Uterus (tissue), 4 donors: Measurements from ENCODE around the gene BGN. TPM values are rescaled to one million over a fixed set of nuclear protein-coding genes. Genes with fewer than 3 reads are reported as not detected.

Experiments
- DNase-seq, 2 donors: peaks; one replicate each; pipeline ENCODE4 v3.0.0-alpha.2; 2019 to 2020
- H3K27ac ChIP-seq, 2 donors: fragments of 200-600 bp; sonication (generic); 1 replicate in 1 of 2; 2 replicates in 1 of 2; pipeline ENCODE4 v1.5.1; 2016 to 2018
- H3K27me3 ChIP-seq, 2 donors: fragments of 200-600 bp; sonication (generic); one replicate each; pipeline ENCODE4 v1.5.1; 2018 to 2019; ENCODE audit warnings: control low read depth in 1 of 2
- H3K36me3 ChIP-seq, 2 donors: fragments of 200-600 bp; sonication (generic); one replicate each; pipeline ENCODE4 v1.5.1; 2019; ENCODE audit warnings: control low read depth in 1 of 2
- H3K4me1 ChIP-seq, 2 donors: fragments of 200-600 bp; sonication (generic); one replicate each; pipeline ENCODE4 v1.5.1; 2018 to 2019; ENCODE audit warnings: control low read depth in 1 of 2
- H3K4me3 ChIP-seq, 2 donors: fragments of 200-600 bp; sonication (generic); 1 replicate in 1 of 2; 2 replicates in 1 of 2; pipeline ENCODE4 v1.5.1; 2018 to 2019; ENCODE audit warnings: mild to moderate bottlenecking in 1 of 2
- H3K9me3 ChIP-seq, 2 donors: fragments of 200-600 bp; sonication (generic); one replicate each; pipeline ENCODE4 v1.5.1; 2019; ENCODE audit warnings: control low read depth in 1 of 2
- CTCF ChIP-seq, 4 experiments: fragments of 200-600 bp in 2 of 4; fragments of 450-650 bp in 2 of 4; sonication (generic) in 2 of 4; IDR thresholded peaks; one replicate each; pipeline ENCODE4 v1.5.1; 2016 to 2019; ENCODE audit warnings: antibody characterized with exemption in 4 of 4, mild to moderate bottlenecking in 2 of 4, moderate library complexity in 1 of 4
- POLR2A ChIP-seq, 2 donors: fragments of 450-650 bp; IDR thresholded peaks; one replicate each; pipeline ENCODE4 v1.6.1; 2016; ENCODE audit warnings: antibody characterized with exemption in 2 of 2, mild to moderate bottlenecking in 1 of 2, moderate library complexity in 1 of 2
- intact Hi-C: fragments of 100-400 bp; cut with DNase I; formaldehyde crosslinking; loops from one replicate; pipeline ENCODE4 v1.15.1; 2023; ENCODE audit warnings: low total_unique reads
- total RNA-seq, 4 donors: library from RNA; depleted of rRNA in 3 of 4; stranded (reverse); fragments of >200 nt in 3 of 4; gene quantifications; one replicate each; pipeline versions ENCODE4 v1.1.0 to v1.2.4, GENCODE V29; 2014 to 2023
- donor health status: DM: yes; HTN: yes; CAD: no.

Gene BGN
- total RNA-seq, 4 donors from 2014 or later, result 36.8 to 91.5 (median 50.0) TPM

DNA sequence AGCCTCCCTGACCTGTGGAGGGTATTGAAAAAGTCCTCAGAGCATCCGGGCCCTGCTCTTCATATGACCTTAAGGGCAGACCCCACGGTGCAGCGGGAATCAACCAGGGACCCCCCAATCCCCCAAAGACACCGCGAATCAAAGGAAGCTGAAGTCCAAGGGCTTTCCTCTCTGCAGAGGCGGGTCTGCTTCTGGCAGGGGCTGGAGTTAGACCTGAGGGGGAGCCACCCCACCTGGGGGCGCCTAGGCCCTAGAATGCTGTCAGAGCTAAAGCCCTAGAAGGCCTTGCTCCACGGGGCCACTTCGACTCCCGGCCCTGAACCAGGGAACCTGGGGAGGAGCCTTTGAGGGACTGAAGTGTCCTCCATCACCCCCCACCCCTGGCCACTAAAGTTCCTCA, 21.7 kb upstream of the BGN start:
- Histone ChIP-seq H3K27me3 (no peaks in the 10 kb centered on the region), H3K9me3 (no peaks in the 10 kb centered on the region), H3K36me3 (no peaks in the 10 kb centered on the region), H3K27ac (no peak overlapping the region), H3K4me3 (no peak overlapping the region), H3K4me1 (peaks cover 0 to 6% of the 10 kb centered on the region in 2 donors)
- intact Hi-C loops, result no loop called here
- TF ChIP-seq POLR2A (IDR thresholded peaks at IDR 0.05), result no peak
- no peak for TF ChIP-seq CTCF (IDR thresholded peaks at IDR 0.05)
- DNase-seq, result no peak

DNA sequence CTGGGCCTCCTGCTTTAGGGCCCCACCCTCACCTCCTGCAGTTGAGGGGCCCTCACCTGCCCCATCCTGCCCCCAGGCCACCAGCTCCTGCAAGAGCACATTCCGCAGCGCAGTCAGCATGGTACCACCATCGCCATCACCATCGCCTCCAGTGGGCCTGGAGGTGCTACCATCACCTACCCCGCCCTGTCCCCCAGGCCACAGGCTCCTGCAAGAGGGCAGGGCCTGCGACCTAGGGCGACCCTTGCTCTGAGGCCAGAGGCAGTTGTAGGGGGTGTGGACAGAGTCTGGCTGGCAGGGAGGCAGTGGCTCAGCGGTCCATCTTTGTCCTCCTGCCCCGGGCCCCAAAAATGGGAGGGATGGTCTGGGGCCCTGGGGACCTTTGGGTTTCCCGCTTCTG, 20.5 kb upstream of the BGN start:
- TF ChIP-seq CTCF (IDR thresholded peaks at IDR 0.05), result no peak
- DNase-seq, result no peak
- Histone ChIP-seq H3K36me3 (no peaks in the 10 kb centered on the region), H3K4me1 (peaks cover 0 to 6% of the 10 kb centered on the region in 2 donors), H3K4me3 (no peak overlapping the region), H3K27ac (peak overlapping the region; percentile 12 to 37), H3K9me3 (no peaks in the 10 kb centered on the region), H3K27me3 (no peaks in the 10 kb centered on the region)
- intact Hi-C loops, result no loop called here

DNA sequence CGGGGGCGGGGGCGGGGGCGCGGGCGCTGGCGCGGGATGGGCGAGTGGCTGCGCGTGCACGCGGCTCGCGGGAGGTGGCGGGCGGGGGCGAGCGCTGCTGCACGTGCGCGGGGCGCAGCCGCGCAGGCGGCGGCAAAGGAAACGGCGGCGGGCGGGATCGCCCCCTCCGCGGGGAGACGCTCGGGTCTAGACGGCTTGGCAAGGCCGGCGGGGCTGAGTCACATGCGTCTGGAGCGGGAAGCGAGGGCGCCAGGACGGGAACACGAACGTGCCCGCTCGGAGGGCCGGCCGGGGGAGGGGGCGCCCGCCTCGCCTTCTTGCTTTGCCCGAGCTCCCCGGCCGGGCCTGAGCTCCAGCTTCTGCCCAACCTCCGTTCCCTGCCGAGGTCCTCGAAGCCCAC, 20.1 kb upstream of the BGN start:
- no peaks in the 10 kb centered on the region for H3K36me3 ChIP-seq
- TF ChIP-seq CTCF (IDR thresholded peaks at IDR 0.05), result no peak
- TF ChIP-seq POLR2A (IDR thresholded peaks at IDR 0.05), result peak in 1 of 2 donors; percentile 22
- peak overlapping the region; percentile 54 to 70 for H3K27ac ChIP-seq
- peaks cover 0 to 6% of the 10 kb centered on the region in 2 donors for H3K4me1 ChIP-seq
- H3K27me3 ChIP-seq, result no peaks in the 10 kb centered on the region
- intact Hi-C loops, result no loop called here
- peak; percentile 77 to 79 for DNase-seq
- H3K4me3 ChIP-seq, result peak overlapping the region in 1 of 2 donors; percentile 29
- H3K9me3 ChIP-seq, result no peaks in the 10 kb centered on the region

- Histone ChIP-seq H3K4me3 (no peak overlapping the region), H3K27ac (peak overlapping the region; percentile 54 to 70), H3K27me3 (no peaks in the 10 kb centered on the region), H3K4me1 (peaks cover 0 to 6% of the 10 kb centered on the region in 2 donors), H3K36me3 (no peaks in the 10 kb centered on the region), H3K9me3 (no peaks in the 10 kb centered on the region)
- intact Hi-C loops, result no loop called here
- TF ChIP-seq CTCF (IDR thresholded peaks at IDR 0.05) (no peak), POLR2A (IDR thresholded peaks at IDR 0.05) (no peak)
- no peak for DNase-seq
Observed at GRCh38 chrX:153475271-153475670, 19.5 kb upstream of the BGN start.

- H3K27me3 ChIP-seq, result no peaks in the 10 kb centered on the region
- H3K27ac ChIP-seq, result peak overlapping the region; percentile 67 to 82
- DNase-seq, result no peak
- H3K9me3 ChIP-seq, result no peaks in the 10 kb centered on the region
- peaks cover 0 to 6% of the 10 kb centered on the region in 2 donors for H3K4me1 ChIP-seq
- H3K4me3 ChIP-seq, result no peak overlapping the region
- intact Hi-C loops, result no loop called here
- H3K36me3 ChIP-seq, result no peaks in the 10 kb centered on the region
- no peak for TF ChIP-seq POLR2A (IDR thresholded peaks at IDR 0.05)
- no peak for TF ChIP-seq CTCF (IDR thresholded peaks at IDR 0.05)
Observed at GRCh38 chrX:153475751-153476281, 19.0 kb upstream of the BGN start.
